Activated naive CD8-positive, alpha-beta T cell (primary cell): ENCODE results near the gene SEZ6L2.

Experiments
- H3K27ac Mint-ChIP-seq: one replicate; pipeline ENCODE4 v1.8.0; 2021; ENCODE audit warnings: mixed read lengths
- H3K27me3 Mint-ChIP-seq: one replicate; pipeline ENCODE4 v1.8.0; 2021; ENCODE audit warnings: mixed read lengths
- H3K36me3 Mint-ChIP-seq: one replicate; pipeline ENCODE4 v1.8.0; 2021; ENCODE audit warnings: mixed read lengths
- H3K4me1 Mint-ChIP-seq: one replicate; pipeline ENCODE4 v1.8.0; 2021; ENCODE audit warnings: low read depth, mixed read lengths
- H3K4me3 Mint-ChIP-seq: one replicate; pipeline ENCODE4 v1.8.0; 2021; ENCODE audit warnings: mild to moderate bottlenecking, mixed read lengths
- H3K9me3 Mint-ChIP-seq: one replicate; pipeline ENCODE4 v1.8.0; 2021; ENCODE audit warnings: low read depth, mixed read lengths

Gene SEZ6L2

DNA sequence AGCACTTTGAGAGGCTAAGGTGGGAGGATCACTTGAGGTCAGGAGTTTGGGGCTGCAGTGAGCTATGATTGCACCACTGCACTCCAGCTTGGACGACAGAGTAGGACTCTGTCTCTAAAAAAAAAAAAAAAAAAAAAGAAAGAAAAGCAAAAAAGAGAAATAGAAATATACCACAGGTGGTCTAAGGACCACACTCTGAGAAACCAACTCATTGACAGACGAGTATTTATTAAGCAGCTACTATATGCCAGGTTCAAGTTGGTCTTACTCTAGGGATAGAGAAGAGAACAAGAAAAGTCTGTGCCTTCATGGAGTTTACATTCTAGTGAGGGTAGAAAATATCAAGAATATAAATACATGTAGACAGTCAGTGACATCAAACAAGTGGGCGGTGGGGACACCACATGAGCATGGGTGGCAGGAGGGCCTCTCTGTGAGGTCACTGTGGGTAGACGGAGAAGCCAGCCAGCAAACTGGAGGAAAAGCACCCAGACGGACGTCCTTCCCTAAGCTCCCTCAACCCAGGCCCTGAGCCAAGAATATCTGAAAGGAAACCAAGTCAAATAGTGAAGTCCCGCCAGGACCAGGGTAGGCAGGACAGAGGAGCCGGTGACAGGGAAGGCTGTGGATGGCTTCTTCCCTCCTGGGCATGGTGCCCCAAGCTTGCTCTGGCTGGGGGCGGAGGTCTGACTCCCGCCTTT, 41.1 kb downstream of the SEZ6L2 start:
- Mint-ChIP-seq H3K9me3 (no peaks in the 10 kb centered on the region), H3K27me3 (no peaks in the 10 kb centered on the region), H3K4me1 (peaks cover 17% of the 10 kb centered on the region), H3K27ac (no peak overlapping the region), H3K4me3 (no peak overlapping the region), H3K36me3 (peaks cover 3% of the 10 kb centered on the region)

DNA sequence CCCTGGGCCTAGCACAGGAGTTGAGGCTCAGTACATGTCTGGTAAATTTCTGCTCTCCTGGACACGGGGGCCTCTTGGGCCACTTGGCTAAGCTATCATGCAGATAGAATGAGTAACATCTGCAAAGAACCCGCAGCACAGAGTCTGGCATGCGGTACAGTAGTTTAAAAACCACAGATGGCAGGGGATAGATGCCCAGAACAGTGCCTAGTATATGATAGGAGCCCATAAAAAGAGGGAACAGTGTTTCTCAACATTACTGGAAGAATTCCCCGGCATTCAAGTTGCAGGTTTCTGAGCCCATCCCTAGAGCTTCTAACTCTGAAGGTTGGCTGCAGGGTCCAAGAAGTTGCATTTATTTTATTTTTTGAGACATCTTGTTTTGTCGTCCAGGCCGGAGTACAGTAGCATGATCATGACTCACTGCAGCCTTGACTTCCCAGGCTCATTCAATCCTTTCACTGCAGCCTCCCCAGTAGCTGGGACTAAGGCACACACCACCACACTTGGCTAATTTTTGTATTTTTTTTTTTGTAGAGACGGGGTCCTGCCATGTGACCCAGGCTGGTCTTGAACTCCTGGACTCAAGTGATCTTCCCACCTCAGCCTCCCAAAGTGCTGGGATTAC, 42.1 kb downstream of the SEZ6L2 start:
- no peak overlapping the region for H3K4me3 Mint-ChIP-seq
- H3K9me3 Mint-ChIP-seq = no peaks in the 10 kb centered on the region
- no peaks in the 10 kb centered on the region for H3K27me3 Mint-ChIP-seq
- H3K27ac Mint-ChIP-seq = no peak overlapping the region
- H3K36me3 Mint-ChIP-seq = peaks cover 3% of the 10 kb centered on the region
- peaks cover 15% of the 10 kb centered on the region for H3K4me1 Mint-ChIP-seq

DNA sequence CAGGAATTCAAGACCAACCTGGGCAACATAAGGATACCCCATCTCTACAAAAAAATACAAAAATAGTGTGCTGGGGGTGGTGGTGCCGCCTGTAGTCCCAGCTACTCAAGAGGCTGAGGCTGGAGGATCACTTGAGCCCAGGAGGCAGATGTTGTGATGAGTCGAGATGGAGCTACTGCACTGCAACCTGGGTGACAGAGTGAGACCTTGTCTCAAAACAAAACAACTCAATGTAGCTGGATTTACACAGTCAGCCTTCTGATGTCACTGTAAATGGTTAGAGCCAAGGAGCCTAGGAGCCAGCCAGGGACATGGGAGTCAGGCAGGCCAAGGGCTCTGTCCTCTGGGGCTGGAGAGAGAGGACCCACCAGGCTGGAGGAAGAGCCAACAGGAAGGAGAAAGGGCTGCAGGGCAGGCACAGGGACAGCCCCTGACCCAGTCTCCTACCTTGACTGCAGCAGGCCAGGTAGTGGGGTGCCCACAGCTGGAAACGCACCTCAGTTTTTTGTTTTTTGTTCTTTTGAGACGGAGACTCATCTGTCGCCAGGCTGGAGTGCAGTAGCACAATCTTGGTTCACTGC, 44.7 kb downstream of the SEZ6L2 start:
- Mint-ChIP-seq H3K36me3 (peaks cover 3% of the 10 kb centered on the region), H3K27ac (no peak overlapping the region), H3K9me3 (no peaks in the 10 kb centered on the region), H3K4me1 (no peaks in the 10 kb centered on the region), H3K27me3 (no peaks in the 10 kb centered on the region), H3K4me3 (no peak overlapping the region)

DNA sequence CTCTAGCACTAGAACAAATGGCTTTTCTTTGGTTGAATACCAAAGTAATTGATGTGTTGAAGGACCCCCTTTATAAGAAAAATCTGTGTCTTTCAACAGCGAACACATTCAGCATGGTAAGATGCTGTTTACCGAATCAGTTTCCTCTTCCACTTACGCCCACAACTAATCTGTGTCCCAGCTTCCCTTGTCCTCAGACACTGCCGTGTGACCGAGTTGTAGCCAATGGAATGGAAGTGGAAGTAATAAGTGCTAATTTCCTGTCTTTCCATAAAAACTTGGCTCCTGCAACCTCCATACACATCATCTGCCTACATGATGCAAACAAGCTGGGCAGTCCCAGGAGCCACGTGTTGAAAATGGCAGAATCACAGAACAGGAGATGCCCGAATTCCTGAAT, 46.7 kb downstream of the SEZ6L2 start:
- Mint-ChIP-seq H3K27me3 (no peaks in the 10 kb centered on the region), H3K27ac (no peak overlapping the region), H3K4me3 (no peak overlapping the region)

DNA sequence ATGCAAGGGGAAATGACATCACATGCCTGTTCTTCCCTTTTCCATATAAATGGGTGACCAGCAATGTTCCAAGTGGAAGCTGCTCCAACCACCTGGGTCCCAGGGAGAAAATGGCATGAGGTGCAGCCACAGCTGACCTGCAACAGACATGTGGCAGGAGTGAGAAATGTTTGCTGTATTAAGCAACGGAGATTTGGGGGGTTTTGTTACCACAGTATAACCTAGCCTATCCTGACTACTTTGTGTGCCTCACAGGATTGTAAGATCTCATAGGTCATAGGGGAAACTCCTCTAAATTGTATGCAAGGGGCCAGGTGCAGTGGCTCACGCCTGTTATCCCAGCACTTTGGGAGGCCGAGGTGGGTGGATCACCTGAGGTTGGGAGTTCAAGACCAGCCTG, 48.4 kb downstream of the SEZ6L2 start:
- Mint-ChIP-seq H3K4me1 (peaks cover 11% of the 10 kb centered on the region), H3K27ac (no peak overlapping the region), H3K4me3 (no peak overlapping the region), H3K36me3 (no peaks in the 10 kb centered on the region), H3K27me3 (no peaks in the 10 kb centered on the region), H3K9me3 (no peaks in the 10 kb centered on the region)

More for the DNA sequence above, 46.7 kb downstream of the SEZ6L2 start:
- no peaks in the 10 kb centered on the region for H3K36me3 Mint-ChIP-seq
- no peaks in the 10 kb centered on the region for H3K9me3 Mint-ChIP-seq
- peaks cover 8% of the 10 kb centered on the region for H3K4me1 Mint-ChIP-seq

DNA sequence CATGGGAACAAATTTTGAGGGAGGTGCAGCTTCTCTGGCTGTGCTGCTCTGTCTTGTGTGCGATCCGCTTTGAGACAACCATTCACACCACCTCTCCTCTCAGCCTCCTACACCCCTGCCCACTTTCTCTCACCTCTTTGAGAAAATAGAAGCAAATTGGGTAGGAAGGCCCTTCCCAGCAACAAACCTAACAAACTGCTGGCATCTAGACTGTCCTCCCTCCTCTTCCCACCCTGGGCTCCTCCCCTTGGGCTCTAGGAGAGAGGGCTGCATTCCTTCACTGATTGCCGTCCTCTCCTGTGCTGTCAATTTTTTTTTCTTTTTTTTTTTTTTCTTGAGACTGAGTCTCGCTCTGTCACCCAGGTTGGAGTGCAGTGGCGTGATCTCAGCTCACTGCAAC, 49.8 kb downstream of the SEZ6L2 start:
- Mint-ChIP-seq H3K36me3 (no peaks in the 10 kb centered on the region), H3K9me3 (no peaks in the 10 kb centered on the region), H3K27ac (no peak overlapping the region), H3K27me3 (no peaks in the 10 kb centered on the region), H3K4me3 (no peak overlapping the region), H3K4me1 (peaks cover 11% of the 10 kb centered on the region)

DNA sequence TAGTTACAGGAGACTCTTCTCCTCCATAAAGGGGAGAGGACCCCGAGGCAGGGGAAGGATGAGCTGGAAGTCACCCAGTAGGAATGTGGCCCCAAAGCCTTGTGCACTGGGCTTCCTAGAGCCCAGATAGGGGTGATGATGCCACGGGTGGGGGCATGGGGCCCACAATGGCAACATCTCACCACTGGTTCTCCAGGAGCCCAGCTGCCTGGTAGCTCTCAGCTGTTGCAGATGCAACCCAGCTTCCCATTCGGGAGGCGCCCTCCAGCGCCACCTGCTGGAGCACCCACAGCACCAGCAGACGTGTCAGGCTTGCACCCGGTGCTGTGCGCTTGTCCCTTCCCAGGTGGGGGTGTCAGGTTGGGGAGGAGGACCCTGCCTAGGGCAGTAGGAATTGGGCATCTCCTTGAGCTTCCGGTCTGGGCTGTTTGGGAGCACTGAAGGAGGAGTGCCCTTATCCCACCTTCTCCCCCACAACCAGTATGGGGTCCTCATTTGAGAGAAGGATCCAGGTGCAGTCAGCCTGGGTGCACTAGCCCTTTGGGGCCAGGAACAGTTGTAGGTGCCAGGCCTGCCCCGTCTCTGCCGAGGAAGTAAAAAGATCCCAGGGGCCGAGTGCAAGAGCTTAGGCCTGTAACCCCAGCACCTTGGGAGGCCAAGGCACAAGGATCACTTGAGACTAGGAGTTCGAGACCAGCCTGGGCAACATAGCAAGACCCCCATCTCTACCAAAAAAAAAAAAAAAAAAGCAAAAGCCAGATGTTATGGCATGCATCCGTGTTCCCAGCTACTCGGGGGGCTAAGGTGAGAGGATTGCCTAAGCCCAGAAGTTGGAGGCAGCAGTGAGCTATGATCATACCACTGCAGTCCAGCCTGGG, 50.7 kb downstream of the SEZ6L2 start:
- H3K36me3 Mint-ChIP-seq = no peaks in the 10 kb centered on the region
- H3K27me3 Mint-ChIP-seq = no peaks in the 10 kb centered on the region
- H3K4me3 Mint-ChIP-seq = no peak overlapping the region
- no peak overlapping the region for H3K27ac Mint-ChIP-seq
- no peaks in the 10 kb centered on the region for H3K9me3 Mint-ChIP-seq
- peaks cover 11% of the 10 kb centered on the region for H3K4me1 Mint-ChIP-seq

DNA sequence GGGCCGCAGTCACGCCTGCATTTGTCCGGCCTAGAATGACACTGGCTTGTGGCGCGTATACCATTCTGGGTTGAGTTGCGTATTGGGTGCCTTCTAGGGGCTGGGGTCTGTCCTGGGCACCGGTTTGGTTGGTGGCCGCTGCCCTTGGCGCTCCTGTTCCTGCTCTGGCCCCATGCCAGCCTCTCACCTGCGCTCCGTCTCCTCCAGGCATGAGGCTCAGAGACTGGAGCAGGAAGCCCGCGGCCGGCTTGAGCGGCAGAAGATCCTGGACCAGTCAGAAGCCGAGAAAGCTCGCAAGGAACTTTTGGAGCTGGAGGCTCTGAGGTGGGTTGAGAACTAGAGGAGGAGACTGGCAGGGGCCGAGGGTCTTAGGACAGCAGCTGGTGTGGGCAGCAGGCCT, 53.7 kb downstream of the SEZ6L2 start:
- Mint-ChIP-seq H3K36me3 (no peaks in the 10 kb centered on the region), H3K4me3 (no peak overlapping the region), H3K27ac (no peak overlapping the region)

DNA sequence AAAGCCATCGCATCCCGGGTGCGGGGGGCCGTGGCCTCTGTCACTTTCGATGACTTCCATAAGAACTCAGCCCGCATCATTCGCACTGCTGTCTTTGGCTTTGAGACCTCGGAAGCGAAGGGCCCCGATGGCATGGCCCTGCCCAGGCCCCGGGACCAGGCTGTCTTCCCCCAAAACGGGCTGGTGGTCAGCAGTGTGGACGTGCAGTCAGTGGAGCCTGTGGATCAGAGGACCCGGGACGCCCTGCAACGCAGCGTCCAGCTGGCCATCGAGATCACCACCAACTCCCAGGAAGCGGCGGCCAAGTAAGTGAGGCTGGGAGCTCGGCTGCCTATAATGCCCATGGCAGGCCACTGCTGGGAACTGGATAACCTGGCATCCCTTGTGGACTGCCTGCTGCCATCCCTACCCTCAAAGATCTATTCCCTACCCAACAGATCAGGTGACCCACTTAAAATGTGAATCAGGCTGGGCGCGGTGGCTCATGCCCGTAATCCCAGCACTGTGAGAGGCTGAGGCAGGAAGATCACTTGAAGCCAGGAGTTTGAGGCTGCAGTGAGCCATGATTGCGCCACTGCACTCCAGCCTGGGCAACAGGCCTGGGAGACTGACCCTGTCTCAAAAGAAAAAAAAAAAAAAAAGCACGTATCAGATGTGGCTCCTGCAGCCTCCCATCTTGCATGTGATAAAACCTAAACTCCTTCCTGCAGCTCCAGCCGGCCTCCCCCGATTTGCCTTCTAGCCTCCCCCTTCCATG, 54.6 kb downstream of the SEZ6L2 start:
- H3K36me3 Mint-ChIP-seq = no peaks in the 10 kb centered on the region
- no peaks in the 10 kb centered on the region for H3K9me3 Mint-ChIP-seq
- no peak overlapping the region for H3K27ac Mint-ChIP-seq
- H3K4me3 Mint-ChIP-seq = no peak overlapping the region
- peaks cover 11% of the 10 kb centered on the region for H3K4me1 Mint-ChIP-seq
- no peaks in the 10 kb centered on the region for H3K27me3 Mint-ChIP-seq

More for the DNA sequence above, 53.7 kb downstream of the SEZ6L2 start:
- Mint-ChIP-seq H3K27me3 (no peaks in the 10 kb centered on the region), H3K4me1 (peaks cover 11% of the 10 kb centered on the region), H3K9me3 (no peaks in the 10 kb centered on the region)

DNA sequence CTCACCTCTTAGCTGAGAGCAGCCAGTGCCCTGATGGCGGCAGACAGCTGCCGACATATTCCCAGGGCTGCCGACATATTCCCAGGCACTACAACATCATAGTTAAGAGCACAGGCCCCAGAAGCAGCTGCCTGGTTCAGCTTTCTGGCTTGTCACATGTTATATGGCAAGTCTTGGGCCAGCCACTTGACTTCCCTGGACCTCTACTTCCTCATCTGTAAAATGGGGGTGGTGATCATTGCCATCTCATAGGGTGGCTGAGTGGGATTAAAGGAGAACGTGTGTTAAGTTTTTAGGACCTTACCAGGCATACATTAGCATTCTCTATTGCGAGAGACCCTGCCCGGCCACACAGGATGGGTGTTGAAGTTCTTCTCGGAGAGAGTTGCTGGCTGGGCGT, 55.4 kb downstream of the SEZ6L2 start:
- Mint-ChIP-seq H3K27me3 (no peaks in the 10 kb centered on the region), H3K4me3 (no peak overlapping the region), H3K27ac (peak overlapping the region; percentile 25), H3K9me3 (no peaks in the 10 kb centered on the region), H3K4me1 (peaks cover 9% of the 10 kb centered on the region), H3K36me3 (no peaks in the 10 kb centered on the region)

DNA sequence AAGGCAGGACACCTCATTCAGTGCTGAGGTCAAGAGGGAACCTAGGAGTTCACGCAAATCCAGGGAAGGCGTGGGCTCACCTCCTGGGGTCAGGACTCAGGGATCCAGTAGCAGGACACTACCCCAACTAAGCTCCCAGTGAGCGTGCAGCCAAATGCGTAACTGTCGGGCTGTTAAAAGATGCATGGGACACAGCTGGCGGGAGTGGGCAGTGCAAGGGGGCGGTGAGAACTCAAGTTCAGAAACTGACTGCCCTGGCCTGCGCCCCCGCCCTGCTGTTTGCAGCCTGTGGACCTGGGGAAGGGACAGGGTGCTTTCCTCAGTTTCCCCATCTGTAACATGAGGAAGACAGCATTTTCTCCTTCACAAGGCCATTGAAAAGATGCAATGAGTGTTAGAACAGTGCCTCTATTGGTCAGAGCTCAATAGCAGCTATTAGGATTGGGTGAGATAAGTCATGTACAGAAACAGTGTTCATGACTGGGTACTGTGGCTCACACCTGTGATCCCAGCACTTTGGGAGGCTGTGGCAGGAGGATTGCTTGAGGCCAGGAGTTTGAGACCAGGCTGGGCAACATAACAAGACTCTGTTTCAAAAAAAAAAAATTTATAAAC, 56.5 kb downstream of the SEZ6L2 start:
- H3K4me3 Mint-ChIP-seq = no peak overlapping the region
- no peaks in the 10 kb centered on the region for H3K27me3 Mint-ChIP-seq
- no peaks in the 10 kb centered on the region for H3K36me3 Mint-ChIP-seq
- peaks cover 2% of the 10 kb centered on the region for H3K4me1 Mint-ChIP-seq
- no peaks in the 10 kb centered on the region for H3K9me3 Mint-ChIP-seq
- peak overlapping the region; percentile 50 for H3K27ac Mint-ChIP-seq

DNA sequence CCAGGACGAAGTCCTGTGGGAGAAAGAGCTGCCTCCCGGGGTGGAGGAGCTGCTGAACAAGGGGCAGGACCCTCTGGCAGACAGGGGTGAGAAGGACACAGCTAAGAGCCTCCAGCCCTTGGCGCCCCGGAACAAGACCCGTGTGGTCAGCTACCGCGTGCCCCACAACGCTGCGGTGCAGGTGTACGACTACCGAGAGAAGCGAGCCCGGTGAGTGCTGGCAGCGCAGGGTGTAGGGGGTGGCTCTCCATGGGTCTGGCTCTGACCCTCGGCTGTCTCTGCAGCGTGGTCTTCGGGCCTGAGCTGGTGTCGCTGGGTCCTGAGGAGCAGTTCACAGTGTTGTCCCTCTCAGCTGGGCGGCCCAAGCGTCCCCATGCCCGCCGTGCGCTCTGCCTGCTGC, 57.7 kb downstream of the SEZ6L2 start:
- H3K36me3 Mint-ChIP-seq = no peaks in the 10 kb centered on the region
- H3K4me1 Mint-ChIP-seq = no peaks in the 10 kb centered on the region
- no peak overlapping the region for H3K27ac Mint-ChIP-seq
- no peak overlapping the region for H3K4me3 Mint-ChIP-seq
- H3K27me3 Mint-ChIP-seq = no peaks in the 10 kb centered on the region
- no peaks in the 10 kb centered on the region for H3K9me3 Mint-ChIP-seq

DNA sequence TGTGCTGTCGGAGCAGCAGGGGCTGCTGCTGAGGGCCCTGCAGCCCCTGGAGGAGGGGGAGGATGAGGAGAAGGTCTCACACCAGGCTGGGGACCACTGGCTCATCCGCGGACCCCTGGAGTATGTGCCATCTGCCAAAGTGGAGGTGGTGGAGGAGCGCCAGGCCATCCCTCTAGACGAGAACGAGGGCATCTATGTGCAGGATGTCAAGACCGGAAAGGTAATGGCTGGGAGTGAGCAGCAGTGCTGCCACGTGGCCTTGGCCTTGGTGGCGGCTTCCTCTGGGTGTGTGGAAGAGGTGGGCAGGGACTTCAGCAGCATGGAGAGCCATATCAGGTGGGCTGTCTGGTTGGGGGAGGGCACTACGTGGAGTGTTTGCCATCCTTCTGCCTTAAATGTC, 59.1 kb downstream of the SEZ6L2 start:
- peak overlapping the region; percentile 6 for H3K27ac Mint-ChIP-seq
- H3K36me3 Mint-ChIP-seq = no peaks in the 10 kb centered on the region
- no peaks in the 10 kb centered on the region for H3K9me3 Mint-ChIP-seq
- H3K4me3 Mint-ChIP-seq = no peak overlapping the region
- H3K27me3 Mint-ChIP-seq = no peaks in the 10 kb centered on the region
- H3K4me1 Mint-ChIP-seq = no peaks in the 10 kb centered on the region

DNA sequence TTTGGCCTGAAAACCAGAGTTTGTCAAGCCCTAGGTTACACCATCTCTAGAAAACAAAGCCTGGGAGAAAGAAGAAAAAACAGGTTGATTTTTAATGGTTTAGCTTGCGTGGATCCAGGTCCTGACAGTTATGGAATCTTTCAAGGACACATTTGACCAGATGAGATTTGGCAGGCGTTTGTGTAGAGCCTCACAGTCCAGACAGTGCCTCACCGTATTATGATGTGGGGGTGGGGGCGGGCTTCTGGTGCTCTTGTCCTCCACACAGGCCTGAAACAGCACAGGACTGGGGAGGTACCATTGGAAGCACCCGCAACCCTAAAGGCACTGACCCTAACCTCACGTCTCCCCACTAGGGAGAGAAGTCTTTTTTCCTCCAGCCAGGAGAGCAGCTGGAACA, 59.5 kb downstream of the SEZ6L2 start:
- no peaks in the 10 kb centered on the region for H3K36me3 Mint-ChIP-seq
- H3K4me3 Mint-ChIP-seq = no peak overlapping the region
- no peaks in the 10 kb centered on the region for H3K9me3 Mint-ChIP-seq
- no peaks in the 10 kb centered on the region for H3K27me3 Mint-ChIP-seq
- no peaks in the 10 kb centered on the region for H3K4me1 Mint-ChIP-seq
- H3K27ac Mint-ChIP-seq = no peak overlapping the region
